Parathyroid adenoma (tissue), 2 donors: ENCODE data around the gene MAD1L1.
"Not testable (repeated sequence)": the region's sequence is repeated elsewhere in the genome, so short reads cannot be mapped to it uniquely, and the experiment has no call there.

ENCODE experiments used
- H2AFZ ChIP-seq: fragments of 300-600 bp; sonication (generic); one replicate; pipeline ENCODE4 v1.7.0; 2017; ENCODE audit warnings: antibody characterized with exemption, mild to moderate bottlenecking
- H3K27ac ChIP-seq: fragments of 300-600 bp; sonication (generic); one replicate; pipeline ENCODE4 v1.7.0; 2017
- H3K27me3 ChIP-seq: fragments of 300-600 bp; sonication (generic); one replicate; pipeline ENCODE4 v1.7.0; 2017; ENCODE audit warnings: low read length; ENCODE audit not compliant: control insufficient read depth, insufficient read depth
- H3K36me3 ChIP-seq: fragments of 300-600 bp; sonication (generic); one replicate; pipeline ENCODE4 v1.7.0; 2017; ENCODE audit warnings: low read length; ENCODE audit not compliant: control insufficient read depth, insufficient read depth
- H3K4me1 ChIP-seq: fragments of 300-600 bp; sonication (generic); one replicate; pipeline ENCODE4 v1.7.0; 2017; ENCODE audit warnings: control low read depth
- H3K4me2 ChIP-seq: fragments of 300-600 bp; sonication (generic); one replicate; pipeline ENCODE4 v1.7.0; 2017; ENCODE audit warnings: low read length
- H3K4me3 ChIP-seq: fragments of 300-600 bp; sonication (generic); one replicate; pipeline ENCODE4 v1.7.0; 2017; ENCODE audit warnings: low read depth, low read length
- H3K79me2 ChIP-seq: fragments of 300-600 bp; sonication (generic); one replicate; pipeline ENCODE4 v1.7.0; 2017; ENCODE audit warnings: control low read depth
- H3K9ac ChIP-seq: fragments of 300-600 bp; sonication (generic); one replicate; pipeline ENCODE4 v1.7.0; 2017; ENCODE audit warnings: mild to moderate bottlenecking
- H3K9me3 ChIP-seq: fragments of 300-600 bp; sonication (generic); one replicate; pipeline ENCODE4 v1.7.0; 2017; ENCODE audit warnings: low read length; ENCODE audit not compliant: control insufficient read depth
- TF ChIP-seq, protein P1 (sequence below): fragments of 300-600 bp; sonication (generic); IDR thresholded peaks from one replicate; pipeline ENCODE4 v1.7.0; 2017; ENCODE audit warnings: antibody characterized with exemption, mild to moderate bottlenecking
- donor health status: primary hyperparathyroidism.

Gene MAD1L1

DNA sequence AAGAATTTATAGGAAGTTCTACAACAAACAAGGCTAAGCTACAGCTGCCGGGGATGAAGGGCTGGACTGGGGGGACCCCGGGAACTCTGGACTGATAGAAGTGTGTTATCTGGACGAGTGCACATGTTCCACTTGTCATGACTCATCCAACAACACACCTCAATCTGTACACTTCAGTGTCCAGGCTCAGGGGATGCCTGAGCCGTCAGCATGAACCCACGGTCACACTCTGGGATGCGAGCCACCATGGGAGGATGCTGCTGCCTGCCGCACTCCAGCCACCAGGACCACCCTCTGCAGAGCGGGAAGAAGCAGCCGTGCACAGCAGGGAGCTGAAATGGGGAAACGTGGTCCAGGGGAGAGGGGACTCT lies 67.5 kb downstream of the MAD1L1 start:
- no peak overlapping the region for H3K27ac ChIP-seq
- H2AFZ ChIP-seq, result no peak overlapping the region
- H3K4me1 ChIP-seq, result no peaks in the 10 kb centered on the region
- H3K9ac ChIP-seq, result no peak overlapping the region
- no peaks in the 10 kb centered on the region for H3K27me3 ChIP-seq
- no peaks in the 10 kb centered on the region for H3K9me3 ChIP-seq
- H3K4me2 ChIP-seq, result no peak overlapping the region
- no peak overlapping the region for H3K4me3 ChIP-seq
- TF ChIP-seq, protein P1, sequence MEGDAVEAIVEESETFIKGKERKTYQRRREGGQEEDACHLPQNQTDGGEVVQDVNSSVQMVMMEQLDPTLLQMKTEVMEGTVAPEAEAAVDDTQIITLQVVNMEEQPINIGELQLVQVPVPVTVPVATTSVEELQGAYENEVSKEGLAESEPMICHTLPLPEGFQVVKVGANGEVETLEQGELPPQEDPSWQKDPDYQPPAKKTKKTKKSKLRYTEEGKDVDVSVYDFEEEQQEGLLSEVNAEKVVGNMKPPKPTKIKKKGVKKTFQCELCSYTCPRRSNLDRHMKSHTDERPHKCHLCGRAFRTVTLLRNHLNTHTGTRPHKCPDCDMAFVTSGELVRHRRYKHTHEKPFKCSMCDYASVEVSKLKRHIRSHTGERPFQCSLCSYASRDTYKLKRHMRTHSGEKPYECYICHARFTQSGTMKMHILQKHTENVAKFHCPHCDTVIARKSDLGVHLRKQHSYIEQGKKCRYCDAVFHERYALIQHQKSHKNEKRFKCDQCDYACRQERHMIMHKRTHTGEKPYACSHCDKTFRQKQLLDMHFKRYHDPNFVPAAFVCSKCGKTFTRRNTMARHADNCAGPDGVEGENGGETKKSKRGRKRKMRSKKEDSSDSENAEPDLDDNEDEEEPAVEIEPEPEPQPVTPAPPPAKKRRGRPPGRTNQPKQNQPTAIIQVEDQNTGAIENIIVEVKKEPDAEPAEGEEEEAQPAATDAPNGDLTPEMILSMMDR, result no peak
- H3K36me3 ChIP-seq, result no peaks in the 10 kb centered on the region
- peaks cover 7% of the 10 kb centered on the region for H3K79me2 ChIP-seq

DNA sequence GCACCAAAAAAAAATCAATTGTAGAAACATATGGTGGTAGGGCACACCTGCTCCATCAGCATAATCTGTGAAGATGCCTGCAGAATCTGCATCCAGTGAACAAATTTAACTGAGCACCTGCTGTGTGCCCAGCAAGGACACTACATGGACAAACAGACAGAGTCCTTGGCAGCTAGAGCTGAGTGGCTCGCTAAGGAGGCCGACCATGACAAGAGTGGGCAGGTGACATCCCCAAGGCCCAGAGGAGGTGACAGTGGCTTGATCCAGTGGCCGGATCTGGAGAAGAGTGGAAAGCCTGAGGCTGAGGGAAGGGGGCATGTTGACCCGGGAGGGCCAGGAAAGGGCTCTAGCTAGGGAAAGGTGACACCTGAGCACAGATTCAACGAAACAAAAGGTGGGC lies 68.1 kb downstream of the MAD1L1 start:
- no peaks in the 10 kb centered on the region for H3K4me1 ChIP-seq
- no peak overlapping the region for H2AFZ ChIP-seq
- no peak overlapping the region for H3K4me3 ChIP-seq
- H3K27me3 ChIP-seq, result no peaks in the 10 kb centered on the region
- H3K36me3 ChIP-seq, result no peaks in the 10 kb centered on the region
- no peak overlapping the region for H3K9ac ChIP-seq
- no peak overlapping the region for H3K27ac ChIP-seq
- peaks cover 7% of the 10 kb centered on the region for H3K79me2 ChIP-seq
- H3K9me3 ChIP-seq, result no peaks in the 10 kb centered on the region
- no peak overlapping the region for H3K4me2 ChIP-seq
- TF ChIP-seq, protein P1, result no peak

DNA sequence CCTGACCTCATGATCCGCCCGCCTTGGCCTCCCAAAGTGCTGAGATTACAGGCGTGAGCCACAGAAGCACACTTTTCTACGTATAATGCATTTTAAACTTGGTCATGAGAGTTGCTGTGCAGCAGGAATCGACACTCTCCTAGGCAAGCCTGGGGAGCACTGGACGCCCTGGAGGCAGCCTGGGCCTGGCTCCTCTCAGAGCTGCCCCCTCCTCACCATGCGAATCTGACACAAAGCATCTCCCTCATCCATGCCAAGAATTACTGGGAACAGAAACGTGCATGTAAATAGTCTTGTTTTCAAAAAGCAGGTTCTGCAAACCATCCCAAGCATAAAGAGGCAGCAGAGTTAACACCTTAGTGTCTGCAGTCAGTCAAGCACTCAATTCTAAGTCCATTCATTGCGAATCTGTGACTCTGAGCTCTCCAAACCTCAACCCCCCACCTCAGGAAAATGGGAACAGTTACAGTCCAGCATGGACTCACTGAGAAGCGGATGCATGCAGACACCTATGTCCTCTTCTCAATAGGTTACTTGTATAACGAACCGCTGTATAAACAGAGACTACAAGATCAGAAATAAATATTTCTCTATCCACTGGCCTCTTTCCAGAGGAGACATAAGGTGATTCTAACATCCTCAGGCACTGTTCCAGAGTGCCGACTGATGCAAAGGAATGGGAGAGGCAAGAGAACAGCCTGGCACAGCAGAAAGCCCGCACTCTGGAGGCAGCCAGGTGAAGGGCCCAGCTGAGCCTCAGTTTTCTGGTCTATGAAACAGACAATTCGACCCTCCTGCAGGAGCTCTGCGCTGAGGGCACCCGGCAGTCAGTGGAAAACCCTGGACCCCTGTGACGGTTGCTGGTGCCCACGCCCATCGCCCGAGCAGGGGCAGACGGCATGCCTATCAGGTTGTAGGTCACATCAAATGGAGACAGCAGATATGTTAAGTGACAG lies 68.9 kb downstream of the MAD1L1 start:
- no peaks in the 10 kb centered on the region for H3K4me1 ChIP-seq
- H3K27ac ChIP-seq, result no peak overlapping the region
- peaks cover 7% of the 10 kb centered on the region for H3K79me2 ChIP-seq
- H3K27me3 ChIP-seq, result no peaks in the 10 kb centered on the region
- H2AFZ ChIP-seq, result no peak overlapping the region
- H3K4me3 ChIP-seq, result no peak overlapping the region
- H3K9ac ChIP-seq, result no peak overlapping the region
- no peaks in the 10 kb centered on the region for H3K36me3 ChIP-seq
- TF ChIP-seq, protein P1, result no peak
- no peak overlapping the region for H3K4me2 ChIP-seq
- H3K9me3 ChIP-seq, result no peaks in the 10 kb centered on the region

DNA sequence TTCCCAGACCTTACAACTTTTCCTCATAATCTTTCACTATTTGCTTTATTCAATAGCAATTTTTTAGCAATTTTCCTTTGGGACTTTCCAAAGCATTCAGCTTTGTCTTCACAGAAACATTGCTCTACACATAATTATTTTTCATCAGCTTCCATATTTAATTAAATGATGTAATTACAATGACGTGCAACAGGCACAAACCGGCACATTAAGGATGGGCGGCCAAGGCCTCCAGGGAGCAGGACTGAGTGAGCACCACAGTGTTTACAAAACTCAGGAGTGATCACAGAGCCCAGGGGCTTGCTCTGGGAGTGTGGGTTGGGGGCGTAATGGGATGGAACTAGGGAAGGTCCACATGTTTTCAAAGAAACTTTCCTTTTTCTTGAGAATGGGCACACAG lies 69.8 kb downstream of the MAD1L1 start:
- Histone ChIP-seq H3K4me1 (no peaks in the 10 kb centered on the region), H3K4me3 (no peak overlapping the region), H3K9me3 (no peaks in the 10 kb centered on the region), H3K4me2 (no peak overlapping the region), H3K27me3 (no peaks in the 10 kb centered on the region), H3K36me3 (no peaks in the 10 kb centered on the region), H3K79me2 (peaks cover 7% of the 10 kb centered on the region), H3K27ac (no peak overlapping the region), H3K9ac (no peak overlapping the region), H2AFZ (no peak overlapping the region)
- TF ChIP-seq, protein P1, result no peak

DNA sequence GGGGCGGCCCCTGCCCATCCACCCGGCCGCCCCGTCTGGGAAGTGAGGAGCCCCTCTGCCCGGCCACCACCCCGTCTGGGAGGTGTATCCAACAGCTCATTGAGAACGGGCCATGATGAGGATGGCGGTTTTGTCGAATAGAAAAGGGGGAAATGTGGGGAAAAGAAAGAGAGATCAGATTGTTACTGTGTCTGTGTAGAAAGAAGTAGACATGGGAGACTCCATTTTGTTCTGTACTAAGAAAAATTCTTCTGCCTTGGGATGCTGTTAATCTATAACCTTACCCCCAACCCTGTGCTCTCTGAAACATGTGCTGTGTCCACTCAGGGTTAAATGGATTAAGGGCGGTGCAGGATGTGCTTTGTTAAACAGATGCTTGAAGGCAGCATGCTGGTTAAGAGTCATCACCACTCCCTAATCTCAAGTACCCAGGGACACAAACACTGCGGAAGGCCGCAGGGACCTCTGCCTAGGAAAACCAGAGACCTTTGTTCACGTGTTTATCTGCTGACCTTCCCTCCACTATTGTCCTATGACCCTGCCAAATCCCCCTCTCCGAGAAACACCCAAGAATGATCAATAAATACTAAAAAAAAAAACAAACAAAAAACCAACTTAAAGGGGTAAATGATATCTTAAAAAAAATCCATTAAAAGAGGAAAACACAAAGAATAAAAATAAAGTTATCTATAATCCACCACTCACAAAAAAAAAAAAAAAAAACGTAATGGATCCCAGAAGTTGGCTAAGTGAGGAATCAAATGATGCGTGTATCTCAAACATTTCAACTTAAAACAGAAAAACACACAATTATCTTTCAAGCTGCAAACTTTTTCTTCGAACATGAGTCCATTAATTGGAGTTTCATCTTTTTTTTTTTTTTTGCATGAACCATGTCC lies 70.5 kb downstream of the MAD1L1 start:
- not testable (repeated sequence) for H3K9ac ChIP-seq, H3K9me3 ChIP-seq, H3K36me3 ChIP-seq, H3K27me3 ChIP-seq, H3K27ac ChIP-seq, H3K4me2 ChIP-seq, H3K79me2 ChIP-seq, H3K4me1 ChIP-seq, H2AFZ ChIP-seq, H3K4me3 ChIP-seq
